ENCODE results near the gene ZZZ3.

DNA sequence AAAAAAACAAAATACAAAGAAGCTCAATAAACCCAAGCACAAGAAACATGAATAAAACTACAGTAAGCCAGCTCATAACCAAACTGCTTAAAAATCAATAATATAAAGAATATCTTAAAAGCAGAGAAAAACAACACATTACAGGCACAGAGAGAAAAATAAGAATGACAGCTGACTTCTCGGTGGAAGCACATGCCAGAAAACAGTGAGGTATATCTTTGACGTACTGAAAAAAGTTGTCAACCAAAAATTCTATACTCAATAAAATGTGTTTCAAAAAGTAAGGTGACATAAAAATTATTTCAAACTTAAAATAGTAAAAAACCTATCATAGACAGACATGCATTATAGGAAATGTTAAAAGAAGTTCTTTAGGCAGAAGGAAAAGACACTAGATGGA lies 33.3 kb downstream of the ZZZ3 start:
- no peak for TF ChIP-seq CTCF (IDR thresholded peaks at IDR 0.05)
- TF ChIP-seq POLR2A (IDR thresholded peaks at IDR 0.05) = no peak
